Stimulated activated CD8-positive, alpha-beta memory T cell treated with anti-CD3 and anti-CD28 coated beads, Interleukin-4, amount 100 ng/mL, for 1 hour (primary cell): Measurements from ENCODE around the gene KATNB1.
"Not testable (repeated sequence)": the region's sequence is repeated elsewhere in the genome, so short reads cannot be mapped to it uniquely, and the experiment has no call there.

Experiments
- DNase-seq, 2 donors: peaks; one replicate each; pipeline ENCODE4 v3.0.0-alpha.2; 2020; ENCODE audit warnings: low read depth in 2 of 2, low spot score in 1 of 2

KATNB1 gene

DNA sequence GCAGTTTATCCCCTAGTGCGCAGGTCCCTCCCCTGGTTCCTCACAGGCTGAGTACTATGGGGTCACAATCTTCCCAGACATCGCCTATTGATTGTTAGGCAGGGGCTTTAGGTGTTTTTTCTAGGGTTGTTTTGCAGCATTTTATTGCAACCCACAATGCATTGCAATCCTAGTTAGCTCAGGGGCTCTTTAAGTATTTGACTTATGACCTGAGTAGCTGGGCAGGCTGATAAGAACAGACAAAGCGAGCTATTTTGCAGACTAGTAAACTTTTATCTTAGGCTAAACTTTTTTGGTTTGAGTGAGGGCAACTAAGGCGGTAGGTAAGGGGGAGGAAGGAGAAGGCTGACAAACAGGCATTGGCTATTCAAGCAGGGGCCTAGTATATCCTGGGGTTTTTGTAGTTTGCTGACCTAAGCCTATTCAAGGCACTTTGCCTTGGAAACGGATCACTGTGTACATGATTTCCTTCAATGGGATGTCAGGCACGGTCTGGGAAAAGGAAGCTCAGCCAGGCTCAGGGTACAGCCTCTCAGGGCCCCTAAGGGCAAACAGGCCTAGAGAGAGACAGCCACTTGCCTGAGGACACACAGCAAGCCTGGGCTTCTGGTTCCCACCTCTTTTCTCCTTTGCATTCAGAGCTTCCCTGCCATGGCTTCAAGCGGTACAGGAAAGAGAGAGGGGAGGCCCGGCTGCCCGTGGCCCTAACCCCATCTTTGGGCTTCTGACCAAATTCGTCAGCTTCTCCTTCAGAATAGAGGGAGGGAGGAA lies 34.6 kb upstream of the KATNB1 start:
- DNase-seq: no peak

DNA sequence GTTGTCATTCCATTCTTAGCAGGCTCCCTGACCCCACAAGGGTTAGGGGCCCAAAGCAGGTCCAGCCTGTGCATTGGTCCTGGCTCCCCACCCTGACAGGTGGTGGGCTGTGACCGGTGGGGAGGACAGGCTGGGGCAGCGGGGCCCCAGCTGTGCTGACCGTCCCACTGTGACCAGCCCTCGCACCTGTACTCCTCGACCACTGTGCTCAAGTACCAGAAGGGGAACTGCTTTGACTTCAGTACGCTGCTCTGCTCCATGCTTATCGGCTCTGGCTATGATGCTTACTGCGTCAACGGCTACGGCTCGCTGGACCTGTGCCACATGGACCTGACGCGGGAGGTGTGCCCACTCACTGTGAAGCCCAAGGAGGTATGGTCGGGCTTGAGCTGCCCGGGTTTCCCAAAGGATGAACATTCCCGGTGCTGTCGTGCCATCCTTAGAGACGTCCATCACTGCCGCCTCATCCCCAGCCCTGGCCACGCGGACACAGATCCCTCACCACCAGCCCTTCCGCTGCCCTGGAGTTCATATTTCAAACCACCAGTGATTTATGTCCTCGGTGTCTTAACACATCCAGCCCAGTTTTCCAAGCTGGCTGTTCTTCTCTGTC lies 33.7 kb upstream of the KATNB1 start:
- DNase-seq: no peak

DNA sequence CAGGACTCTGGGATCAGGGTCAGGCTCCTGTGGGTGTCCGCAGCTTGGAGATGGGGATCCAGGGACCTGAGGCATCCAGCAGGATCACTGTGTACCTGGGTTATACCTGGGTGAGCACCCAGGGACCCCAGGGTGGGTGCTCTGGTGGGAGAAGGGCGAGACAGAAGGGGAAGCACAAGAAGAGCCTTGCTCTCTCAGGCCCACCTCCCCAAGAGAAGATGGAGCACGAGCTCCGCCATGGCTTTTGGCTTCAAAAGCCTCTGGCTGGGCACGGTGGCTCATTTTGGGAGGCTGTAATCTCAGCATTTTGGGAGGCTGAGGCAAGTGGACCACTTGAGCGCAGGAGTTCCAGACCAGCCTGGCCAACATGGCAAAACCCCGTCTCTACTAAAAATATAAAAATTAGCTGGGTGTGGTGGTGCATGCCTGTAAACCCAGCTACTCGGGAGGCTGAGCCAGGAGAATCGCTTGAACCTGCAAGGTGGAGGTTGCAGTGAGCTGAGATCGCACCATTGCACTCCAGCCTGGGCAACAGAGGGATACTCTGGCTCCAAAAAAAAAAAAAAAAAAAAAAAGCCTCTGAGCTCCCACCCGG lies 32.1 kb upstream of the KATNB1 start:
- no peak for DNase-seq

DNA sequence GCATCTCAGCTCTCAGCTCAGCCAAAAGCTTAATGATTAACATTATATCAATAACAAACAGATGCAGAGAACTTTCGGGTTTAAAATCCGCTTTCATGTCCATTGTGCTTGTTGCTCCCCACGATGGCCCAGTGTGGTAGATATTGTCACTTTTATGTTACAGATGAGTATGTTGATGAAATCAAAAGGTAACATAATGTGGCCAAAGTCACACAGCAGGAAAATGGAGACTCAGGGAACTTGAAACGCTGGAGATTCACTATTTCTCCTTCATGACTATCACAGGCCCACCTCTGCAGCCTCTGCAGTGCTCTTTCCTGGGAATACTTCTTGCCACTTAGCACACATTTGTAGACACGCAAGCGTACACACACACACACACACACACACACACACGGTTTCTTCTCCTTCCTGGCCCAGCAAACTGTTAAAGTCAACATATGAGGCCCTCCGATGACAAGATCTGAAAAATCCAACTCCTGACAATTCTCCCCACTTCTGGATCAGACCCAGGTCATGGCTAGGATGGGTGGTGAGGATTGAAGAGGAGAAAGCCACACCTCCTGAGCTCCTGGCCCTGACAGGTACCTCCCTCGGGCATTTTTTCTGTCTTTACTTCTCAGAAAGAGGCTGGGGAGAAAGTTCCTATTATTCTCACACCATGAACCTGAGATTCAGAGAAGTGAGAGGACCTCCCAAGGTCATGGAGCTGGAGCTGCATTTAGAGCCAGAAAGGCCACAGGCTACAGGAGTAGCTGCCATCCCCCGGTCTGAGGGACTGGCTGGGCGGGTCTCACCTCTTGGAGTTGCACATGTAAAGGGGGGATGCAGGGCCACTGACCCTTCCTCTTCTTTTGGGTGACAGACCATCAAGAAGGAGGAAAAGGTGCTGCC lies 31.3 kb upstream of the KATNB1 start:
- DNase-seq: no peak

DNA sequence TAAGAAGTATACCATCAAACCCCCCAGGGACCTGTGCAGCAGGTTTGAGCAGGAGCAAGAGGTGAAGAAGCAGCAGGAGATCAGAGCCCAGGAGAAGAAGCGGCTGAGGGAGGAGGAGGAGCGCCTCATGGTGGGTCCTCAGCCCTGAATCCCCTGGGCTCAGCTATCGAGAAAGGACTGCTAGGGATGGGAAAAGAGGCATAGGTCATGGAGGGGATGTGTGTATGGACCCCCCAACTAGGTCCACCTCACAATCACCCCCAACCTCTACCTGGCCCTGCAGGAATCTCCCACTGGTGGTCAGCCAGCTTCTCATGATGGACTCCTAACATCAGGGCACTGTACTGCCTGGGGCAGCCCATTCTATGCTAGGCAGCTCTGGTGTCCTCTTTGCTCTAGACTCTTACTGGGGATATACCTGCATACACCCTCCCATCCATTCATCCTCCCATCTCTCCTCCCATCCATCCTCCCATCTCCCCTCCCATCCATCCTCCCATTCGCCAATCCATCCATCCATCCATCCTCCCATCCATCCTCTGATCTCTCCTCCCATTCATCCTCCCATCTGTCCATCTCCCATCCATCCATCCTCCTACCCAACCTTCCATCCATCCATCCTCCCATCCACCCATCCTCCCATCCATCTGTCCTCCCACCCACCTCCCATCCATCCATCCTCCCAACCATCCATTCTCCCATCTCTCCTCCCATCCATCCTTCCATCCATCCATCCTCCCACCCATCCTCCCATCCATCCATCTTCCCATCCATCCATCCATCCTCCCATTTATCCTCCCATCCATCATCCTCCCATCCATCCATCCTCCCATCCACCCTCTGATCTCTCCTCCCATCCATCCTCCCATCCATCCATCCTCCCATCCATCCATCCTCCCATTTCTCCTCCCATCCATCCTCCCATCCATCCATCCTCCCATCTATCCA lies 30.4 kb upstream of the KATNB1 start:
- DNase-seq: no peak

DNA sequence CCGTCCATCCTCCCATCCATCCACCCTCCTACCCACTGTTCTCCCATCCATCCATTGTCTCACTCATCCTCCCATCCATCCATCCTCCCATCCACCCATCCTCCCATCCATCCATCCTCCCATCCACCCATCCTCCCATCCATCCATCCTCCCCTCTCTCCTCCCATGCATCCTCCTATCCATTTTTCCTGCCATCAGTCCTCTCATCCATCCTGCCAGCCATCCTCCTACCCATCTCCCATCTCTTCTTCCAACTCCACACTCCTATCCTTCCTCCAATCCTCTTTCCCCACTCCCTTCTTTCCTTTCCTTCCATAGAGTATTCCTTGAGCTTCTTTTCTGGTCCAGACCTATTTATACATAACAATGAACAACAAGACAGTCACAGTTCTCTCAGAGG lies 28.9 kb upstream of the KATNB1 start:
- DNase-seq: no peak

DNA sequence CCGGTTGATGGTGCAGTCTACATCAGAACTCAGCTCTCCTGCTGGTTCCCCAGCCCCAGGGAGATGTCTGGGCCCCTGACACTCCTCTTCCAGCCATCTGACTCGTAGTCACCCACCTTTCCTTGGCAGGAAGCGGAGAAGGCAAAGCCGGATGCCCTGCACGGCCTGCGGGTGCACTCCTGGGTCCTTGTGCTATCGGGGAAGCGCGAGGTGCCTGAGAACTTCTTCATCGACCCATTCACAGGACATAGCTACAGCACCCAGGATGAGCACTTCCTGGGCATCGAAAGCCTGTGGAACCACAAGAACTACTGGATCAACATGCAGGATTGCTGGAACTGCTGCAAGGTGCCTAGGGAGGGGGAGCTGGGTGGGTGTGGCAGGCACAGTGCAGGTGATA lies 28.2 kb upstream of the KATNB1 start:
- no peak for DNase-seq

DNA sequence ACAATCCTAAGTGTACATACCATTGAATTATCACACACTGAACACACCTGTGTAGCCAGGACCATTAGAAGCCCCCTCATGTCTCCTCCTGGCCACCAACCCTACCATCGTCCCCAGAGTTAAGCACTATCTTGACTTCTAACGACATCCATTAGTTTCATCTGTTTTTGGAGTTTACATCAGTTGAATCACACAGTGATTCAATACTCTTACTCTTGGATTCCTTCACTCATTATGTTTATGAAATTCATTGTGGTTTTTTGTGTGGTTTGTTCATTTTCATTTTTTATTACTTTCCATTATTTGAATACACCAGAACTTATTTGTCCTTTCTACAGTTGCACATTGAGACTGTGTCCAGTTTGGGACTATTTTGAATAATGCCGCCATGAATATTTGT lies 27.4 kb upstream of the KATNB1 start:
- no peak for DNase-seq

DNA sequence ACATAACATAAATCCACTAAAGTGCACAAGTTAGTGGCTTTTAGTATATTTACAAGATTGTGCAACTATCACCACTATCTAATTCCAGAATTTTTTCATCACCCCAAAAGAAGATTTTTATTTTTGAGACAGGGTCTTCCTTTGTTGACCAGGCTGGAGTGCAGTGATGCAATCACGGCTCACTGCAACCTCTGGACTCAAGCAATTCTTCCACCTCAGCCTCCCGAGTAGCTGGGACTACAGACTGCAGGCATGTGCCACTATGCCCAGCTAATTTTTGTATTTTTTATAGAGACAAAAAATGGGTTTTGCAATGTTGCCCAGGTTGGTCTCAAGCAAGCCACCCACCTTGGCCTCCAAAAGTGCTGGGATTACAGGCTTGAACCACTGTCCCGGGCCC lies 25.9 kb upstream of the KATNB1 start:
- no peak for DNase-seq

DNA sequence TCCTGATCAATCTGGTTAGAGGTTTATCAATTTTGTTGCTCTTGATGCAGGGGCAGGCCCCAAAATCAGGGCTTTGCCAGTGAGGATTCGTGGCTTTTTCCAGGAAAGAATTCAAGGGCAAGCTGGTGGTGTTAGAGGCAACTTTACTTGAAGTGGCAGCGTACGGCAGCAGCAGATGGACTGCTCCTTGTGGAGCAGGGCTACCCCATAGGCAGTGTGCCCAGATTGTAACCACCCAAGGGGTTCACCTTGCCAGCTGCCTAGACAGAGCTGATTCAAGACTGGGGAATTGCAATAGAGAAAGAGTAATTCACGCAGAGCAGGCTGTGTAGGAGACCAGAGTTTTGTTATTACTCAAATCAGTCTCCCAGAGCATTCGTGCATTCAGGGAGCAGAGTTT lies 24.2 kb upstream of the KATNB1 start:
- DNase-seq: no peak

DNA sequence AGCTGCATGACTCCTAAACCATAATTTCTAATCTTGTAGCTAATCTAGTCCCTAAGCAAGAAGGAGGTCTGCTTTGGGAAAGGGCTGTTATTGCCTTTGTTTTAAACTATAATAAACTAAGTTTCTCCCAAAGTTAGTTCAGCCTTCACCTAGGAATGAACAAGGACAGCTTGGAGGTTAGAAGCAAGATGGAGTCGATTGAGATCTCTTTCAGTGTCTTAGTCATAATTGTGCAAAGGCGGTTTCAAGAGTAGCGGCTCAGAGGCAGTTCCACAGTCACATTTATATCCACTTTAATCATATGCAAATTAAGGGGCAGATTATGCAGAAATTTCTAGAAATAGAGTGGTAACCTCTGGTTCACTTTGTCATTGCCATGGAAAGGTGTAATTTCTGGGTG lies 23.6 kb upstream of the KATNB1 start:
- DNase-seq: no peak

DNA sequence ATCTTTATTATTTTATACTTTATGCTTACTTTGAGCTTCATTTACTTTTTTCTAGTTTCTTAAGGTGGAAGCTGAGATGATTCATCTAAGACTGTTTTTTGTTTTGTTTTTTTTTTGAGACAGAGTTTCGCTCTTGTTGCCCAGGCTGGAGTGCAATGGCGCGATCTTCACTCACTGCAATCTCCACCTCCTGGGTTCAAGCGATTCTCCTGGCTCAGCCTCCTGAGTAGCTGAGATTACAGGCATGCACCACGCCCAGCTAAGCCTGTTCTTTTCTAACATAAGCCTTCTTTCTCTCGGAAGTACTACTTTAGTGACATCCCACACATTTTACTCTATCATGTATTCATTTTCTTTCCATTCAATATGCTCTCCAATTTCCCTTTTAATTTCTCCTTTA lies 23.0 kb upstream of the KATNB1 start:
- DNase-seq: not testable (repeated sequence)

DNA sequence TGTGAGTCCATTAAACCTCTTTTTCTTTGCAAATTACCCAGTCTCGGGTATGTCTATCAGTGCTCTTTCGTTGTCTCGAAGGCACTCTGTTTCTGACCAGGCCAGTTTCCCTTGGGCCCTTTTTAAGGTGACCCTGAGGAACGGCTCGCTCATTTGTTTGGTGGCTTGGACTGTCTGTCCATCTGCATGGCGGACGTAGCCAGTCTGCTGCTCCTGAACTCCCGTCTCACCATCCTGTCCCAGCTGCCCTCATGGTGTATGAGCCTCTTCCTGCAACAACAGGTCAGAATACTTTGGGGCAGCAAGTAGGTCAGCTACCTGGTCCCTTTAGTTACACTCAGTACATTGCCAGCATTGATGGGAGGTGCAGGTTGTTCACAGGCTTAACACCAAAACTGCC lies 22.0 kb upstream of the KATNB1 start:
- no peak for DNase-seq

DNA sequence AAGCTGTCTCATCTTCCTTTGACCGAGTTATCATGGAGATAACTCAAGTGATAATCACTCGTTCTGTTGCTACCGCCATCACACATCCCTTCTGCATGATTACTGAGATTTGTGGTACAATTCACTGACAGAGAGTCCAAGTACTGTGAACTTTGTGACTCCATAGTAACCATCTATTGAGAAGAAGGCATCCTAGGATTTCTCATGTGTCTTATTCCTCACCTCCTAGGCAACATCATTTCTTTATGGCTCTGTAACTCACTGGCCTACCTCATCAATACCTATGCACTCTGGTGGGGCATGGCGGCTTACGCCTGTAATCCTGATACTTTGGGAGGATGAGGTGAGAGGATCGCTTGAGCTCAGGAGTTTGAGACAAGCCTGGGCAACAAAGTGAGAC lies 21.5 kb upstream of the KATNB1 start:
- DNase-seq: no peak

DNA sequence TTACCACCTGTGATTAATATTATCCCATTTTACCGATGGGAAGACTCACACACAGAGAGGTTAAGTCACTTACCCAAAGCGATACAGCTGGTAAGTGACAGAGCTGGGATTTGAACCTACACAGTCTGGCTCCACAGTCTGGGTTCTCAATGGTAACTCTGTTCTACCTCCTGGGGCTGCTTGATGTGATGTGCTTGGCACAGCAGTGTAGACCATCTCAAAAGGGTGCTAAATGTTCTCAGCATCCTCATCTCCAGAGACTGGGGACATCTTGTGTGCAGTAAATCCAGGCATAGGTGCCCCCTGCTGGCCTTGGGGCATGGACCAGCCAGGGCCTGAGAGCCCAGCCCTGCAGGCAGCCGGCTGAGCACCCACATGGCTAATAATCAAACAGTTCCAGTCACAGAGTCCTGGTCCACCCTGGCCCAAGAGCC lies 15.4 kb upstream of the KATNB1 start:
- peak in 1 of 2 donors; percentile 17 for DNase-seq

DNA sequence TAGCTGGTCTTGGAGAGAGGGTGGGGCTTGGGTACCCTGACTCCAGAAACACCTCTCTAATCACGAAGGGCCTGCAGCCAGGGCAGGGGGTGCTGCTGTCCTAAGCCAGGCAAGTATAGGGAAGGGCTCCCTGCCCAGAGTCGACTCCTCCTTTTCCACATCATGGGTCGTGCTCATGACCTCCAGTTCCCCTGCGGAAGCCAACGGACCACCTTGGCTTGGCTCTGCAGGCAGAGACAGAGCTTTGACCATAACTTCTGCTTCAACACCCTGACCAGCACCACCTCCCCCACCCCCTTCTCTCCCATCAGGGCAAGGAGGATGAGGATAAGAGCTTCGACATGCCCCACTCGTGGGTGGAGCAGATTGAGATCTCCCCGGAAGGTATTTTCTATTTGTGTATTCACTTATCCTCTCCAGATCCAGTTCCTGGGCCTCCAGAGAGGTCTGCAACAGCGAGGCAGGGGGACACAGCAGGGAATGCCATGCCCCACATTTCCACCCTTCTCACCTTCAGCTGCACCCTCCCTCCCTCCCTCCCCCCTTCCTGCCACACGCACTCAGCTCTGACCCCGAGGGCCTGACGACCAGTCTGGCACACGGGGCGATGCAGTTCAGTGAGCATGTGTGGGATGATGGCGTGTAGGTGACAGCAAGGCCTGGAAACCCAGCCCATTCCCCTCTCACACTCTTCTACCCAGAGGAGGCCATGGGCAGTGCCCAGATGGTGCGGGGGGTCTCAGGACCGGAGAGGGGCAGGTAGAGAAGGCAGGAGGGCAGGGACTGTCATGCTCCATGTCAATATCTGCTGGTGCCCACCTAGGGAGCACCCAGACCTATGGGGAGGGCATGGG lies 14.0 kb upstream of the KATNB1 start:
- DNase-seq: no peak

DNA sequence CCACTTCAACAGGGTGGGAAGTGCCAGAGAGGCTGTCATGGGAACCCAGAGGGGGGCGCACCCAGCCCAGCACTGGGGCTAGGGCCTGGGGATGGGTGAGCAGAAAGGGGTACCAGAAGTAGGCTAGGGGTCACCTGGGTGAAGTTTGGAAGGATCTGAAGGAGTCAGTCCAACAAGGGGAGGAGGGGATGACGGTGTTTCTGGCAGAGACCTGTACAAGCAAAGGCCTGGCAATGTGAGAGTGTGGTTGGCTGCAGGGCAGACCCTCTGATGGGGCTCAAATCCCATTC lies 13.4 kb upstream of the KATNB1 start:
- DNase-seq: no peak

DNA sequence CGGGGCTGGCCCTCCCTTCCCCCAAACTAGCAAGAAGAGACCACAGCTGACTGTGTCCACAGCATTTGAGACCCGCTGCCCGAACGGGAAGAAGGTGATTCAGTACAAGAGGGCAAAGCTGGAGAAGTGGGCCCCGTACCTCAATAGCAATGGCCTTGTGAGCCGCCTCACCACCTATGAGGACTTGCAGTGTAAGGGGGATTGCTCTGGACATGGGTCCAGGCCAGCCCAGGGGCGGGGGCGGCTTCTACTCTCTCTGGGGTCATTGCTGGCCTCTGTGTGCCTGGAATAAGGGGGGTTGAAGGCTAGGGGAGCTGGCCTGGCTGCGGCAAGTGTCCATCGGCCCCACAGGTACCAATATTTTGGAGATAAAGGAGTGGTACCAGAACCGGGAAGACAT lies 12.9 kb upstream of the KATNB1 start:
- DNase-seq: no peak

DNA sequence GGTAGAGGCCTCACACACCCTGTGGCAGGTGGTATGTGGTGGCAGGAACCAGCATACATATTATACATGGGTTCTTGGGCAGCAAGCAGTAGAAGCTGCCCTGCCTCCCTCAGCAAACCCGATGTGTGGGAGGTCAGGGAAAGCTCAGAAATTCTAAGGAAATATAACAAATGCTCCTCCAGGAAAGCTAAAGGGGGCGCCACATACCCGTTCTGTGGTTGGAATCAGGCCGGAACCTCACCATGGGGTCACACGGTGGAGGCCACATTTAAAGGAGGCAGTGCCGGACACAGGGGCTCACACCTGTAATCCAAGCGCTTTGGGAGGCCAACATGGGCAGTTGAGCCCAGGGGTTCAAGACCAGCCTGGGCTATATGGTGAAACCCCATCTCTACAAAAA lies 12.4 kb upstream of the KATNB1 start:
- no peak for DNase-seq

DNA sequence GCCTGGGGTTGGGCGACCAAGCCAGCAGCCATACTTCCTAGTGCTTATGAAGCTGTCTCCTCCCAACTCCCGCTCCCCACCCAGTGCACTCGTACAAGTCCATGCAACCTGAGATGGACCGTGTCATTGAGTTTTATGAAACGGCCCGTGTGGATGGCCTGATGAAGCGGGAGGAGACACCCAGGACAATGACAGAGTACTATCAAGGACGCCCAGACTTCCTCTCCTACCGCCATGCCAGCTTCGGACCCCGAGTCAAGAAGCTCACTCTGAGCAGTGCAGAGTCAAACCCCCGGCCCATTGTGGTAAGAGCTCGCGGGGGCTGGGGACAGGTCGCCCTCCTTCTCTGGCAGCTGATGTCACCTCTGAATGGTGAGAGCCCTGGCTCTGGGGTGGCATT lies 11.0 kb upstream of the KATNB1 start:
- no peak for DNase-seq
